Colon (tissue), 2 donors: ENCODE measurements around the gene MYO15A.

Source experiments
- FAIRE-seq: peaks from 2 replicates; lab custom pipeline; 2012; peaks lifted over from hg19 to GRCh38; lab: Jason Lieb, UNC
- donor health status: control.
- donor health status: control.

Gene MYO15A

DNA sequence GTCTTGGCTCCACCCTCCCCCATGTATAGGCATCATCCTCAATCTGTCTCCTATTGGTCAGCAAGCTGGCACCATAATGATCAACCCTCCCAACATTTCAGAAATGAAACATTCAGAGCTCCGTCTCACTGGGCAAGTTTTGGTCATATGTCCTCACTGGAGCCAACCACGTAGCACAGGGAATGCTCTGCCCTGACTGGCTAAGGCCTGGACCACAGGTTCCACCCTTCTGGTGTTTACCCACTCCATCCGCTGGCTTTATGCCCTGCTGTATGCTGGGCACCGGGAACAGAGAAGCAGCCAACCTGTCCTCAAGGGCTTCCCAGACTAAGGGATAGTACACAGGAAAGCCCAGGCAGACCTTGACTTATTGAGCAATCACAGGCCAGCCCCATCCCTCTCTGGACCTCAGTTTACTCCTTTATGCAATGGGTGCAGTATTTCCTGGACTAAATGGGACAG is 20.5 kb downstream of the MYO15A start:
- FAIRE-seq, result no peak

DNA sequence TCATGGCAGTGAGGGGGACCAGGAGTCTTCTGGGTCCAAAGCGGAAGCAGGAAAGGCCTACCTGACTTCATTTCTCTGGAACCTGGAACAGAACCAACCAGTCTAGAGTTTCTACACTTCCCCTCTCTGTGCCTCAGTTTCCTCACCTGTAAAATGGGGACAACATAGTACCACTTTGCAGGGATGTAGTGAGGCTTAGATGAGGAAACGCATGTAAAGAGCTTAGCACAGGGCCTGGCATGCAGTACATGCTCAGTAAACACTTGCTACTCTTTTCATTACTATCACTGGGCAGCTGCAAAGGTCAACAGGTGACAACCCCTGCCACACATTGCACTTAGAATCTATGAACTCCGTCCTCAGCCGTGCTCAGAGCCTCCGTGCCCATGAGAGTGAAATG is 24.2 kb downstream of the MYO15A start:
- no peak for FAIRE-seq

DNA sequence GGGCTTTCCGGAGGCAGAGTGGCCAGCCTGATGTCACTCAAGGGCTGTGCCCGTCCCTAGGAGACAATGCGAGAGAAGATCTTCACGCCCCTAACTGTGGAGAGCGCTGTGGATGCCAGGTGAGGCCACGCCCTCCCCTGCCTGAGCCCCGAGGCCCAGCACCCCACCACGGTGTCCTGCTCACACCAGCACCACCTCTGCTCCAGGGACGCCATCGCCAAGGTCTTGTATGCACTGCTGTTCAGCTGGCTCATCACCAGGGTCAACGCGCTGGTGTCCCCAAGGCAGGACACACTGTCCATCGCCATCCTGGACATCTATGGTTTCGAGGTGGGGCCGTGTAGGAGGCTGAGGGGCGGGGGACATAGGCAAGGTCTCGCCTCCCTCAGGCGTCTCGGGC is 27.8 kb downstream of the MYO15A start:
- FAIRE-seq, result no peak

DNA sequence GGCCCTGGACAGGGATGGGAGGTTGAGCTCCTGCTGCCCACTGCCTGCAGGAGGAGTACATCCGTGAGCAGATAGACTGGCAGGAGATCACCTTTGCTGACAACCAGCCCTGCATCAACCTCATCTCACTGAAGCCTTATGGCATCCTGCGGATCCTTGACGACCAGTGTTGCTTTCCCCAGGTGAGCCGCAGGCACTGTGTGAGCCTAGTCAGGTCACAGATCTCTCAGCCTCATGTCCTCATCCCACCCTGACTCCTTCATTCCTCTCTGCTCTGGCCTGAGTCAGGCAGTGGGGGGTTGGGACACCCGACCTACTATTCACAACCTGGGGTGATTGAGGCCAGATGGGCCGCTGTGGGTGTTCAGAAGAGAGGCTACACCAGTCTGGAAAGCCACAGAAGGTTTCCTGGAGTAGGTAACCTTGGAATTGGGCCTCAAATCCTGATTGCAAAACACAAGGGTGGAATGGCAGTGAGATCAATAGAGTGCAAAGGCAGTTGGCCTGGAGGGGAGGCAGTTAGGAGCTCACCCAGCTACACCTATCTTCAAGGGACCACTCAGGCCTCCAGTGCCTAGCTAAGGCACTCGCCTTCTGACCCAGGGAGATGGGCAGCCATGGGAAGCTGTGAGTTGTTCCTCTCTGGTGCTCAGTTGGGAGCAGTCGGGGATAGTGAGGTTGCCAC is 29.7 kb downstream of the MYO15A start:
- FAIRE-seq, result no peak

DNA sequence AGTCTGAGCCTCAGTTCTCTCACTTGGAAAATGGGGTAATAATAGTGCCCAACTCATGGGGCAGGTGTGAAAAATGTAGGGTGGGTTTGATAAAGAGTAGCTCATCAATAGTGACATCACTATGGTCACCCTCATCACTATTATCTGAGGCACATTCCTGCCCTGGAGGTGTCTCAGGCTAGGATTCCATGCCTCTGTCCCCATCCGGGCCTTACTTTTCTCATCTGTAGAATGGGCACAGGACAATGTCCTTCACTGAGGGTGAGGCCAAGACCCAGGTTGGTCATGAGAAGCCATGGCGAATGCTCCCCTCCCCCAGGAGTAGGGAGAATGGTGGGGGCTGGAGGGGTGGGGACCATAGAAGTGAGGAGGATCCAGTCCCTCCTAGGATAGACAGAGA is 30.5 kb downstream of the MYO15A start:
- no peak for FAIRE-seq

DNA sequence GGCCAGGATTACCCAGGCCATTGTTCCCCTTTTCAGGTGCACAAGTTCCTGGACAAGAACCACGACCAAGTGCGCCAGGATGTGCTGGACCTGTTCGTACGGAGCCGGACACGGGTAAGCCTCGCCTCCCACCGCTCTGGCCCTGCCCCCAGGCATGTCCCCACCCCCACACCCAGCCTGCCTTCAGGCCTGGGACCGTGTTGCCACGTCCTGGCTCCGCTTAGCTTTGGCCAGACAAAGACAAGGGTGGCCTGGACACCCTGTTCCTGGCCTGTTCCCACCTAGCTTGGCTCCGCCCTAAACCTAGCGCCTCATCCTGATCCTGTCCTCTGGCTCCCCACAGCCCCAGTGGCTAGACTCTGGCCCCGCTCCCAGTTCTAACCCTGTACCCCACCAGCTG is 30.9 kb downstream of the MYO15A start:
- no peak for FAIRE-seq

DNA sequence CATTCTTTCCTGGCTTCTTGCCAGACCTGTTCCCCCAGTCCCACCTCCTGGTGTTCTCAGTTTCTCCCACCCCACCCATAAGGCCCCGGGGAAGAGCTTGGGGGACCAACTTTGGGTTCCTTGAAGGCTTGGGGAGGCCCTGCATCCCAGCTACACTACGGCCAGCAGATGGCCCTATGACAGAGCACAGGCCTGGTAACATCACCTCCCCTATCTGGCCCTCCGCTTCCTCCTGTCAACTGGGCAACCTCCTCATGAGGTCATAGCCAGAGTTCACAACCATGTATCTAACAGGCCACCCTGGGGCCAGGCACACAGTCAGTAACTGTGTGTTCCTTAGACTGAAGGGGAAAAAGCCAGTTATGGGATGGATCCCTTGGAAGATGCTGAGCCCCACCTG is 31.4 kb downstream of the MYO15A start:
- no peak for FAIRE-seq

DNA sequence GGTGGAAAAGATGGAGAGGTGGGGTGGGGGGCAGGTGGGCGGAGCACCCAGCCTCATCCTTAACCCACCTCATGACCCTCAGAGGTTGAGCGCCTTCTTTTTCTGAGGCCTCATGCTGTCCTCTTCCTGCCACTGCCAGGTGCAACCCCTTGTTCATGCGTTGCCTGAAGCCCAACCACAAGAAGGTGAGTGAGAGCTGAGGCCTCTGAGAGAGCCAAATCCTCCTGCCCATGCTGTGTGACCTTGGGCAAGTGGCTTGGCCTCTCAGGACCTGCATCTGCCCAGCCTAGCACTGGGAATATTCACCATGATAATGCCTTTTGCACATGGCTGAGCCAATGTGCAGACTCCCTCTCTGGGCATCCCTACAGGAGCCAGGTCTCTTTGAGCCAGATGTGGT is 32.1 kb downstream of the MYO15A start:
- no peak for FAIRE-seq

DNA sequence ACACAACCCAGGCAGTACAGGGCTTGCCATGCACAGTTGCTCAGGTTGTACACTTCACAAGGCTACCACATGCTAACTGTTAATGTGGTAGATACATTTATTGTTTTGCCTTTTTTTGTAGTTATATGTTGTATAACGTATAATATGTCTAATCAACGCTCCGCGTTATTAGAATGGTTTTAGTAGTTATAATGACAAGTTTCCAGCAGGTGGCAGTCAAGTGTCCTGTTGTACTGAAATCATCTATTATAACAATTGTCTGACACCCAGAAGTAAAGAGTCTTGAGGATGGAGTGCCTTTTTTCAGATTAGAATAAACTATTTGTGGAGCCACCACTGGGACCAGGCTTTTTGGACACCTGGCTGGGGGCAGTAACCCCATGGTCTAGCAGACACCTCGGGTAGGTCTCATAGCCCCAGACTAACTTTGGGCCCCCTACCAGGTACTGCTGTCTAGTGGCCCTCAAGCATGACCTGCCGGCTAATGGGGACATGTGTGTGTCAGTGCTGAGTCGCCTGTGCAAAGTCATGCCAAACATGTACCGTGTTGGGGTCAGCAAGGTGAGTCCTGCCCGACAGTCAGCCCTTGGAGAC is 32.8 kb downstream of the MYO15A start:
- no peak for FAIRE-seq

DNA sequence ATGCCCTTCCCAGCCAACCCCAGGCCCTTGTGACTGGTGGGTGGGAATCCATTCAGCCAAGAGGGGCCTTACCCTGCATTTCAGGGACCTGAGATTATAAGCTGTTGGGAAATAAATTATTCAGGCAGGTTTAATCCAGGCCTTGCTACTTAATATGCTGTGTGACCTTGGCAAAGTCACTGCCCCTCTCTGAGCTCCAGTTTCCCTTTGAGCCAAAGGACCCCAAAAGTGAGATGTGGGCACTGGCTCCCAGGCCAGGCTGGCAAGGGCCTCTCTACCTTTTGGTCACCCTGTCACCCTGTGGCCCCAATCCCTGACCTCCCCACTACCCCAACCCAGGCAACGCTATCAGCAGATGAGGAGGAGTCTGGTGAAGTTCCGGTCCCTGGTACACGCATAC is 33.9 kb downstream of the MYO15A start:
- no peak for FAIRE-seq

DNA sequence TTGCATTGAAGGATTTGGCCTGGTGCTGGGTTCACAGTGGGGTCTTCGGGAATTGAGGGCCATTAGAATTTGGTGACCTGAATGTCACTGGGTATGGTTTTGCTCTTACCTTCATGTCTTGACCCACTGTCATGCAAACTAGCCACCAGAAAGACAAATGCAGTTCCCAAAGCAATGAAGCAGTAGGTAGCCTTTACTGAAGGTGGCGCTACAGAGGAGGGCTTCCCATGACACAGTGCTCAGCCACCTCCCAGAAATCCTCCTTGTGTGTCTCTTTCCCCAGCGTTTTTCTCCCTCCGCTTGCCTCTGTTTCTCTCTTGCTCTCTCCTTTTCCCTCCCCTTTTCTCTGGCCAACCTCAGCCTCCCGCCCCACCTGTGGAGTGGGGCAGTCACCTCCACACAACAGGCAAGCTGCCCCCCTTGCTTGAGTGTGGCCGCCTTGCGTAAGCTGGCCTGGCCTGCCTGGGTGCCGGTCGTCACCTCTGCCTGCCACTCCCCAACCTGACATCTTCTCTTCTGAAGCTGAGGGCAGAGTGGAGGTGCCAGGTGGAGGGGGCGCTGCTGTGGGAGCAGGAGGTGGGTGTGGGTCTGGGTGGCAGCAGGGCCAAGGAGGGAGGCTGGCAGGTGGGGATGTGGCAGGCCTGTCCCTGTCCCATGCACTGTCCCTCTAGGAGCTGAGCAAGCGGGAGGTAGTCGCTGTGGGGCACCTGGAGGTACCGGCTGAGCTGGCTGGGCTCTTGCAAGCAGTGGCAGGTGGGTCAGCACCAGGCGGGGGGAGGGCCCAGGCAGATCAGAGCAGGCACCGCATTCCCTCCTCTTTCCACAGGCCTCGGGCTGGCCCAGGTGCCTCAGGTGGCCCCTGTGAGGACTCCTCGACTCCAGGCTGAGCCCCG is 34.7 kb downstream of the MYO15A start:
- FAIRE-seq, result no peak

DNA sequence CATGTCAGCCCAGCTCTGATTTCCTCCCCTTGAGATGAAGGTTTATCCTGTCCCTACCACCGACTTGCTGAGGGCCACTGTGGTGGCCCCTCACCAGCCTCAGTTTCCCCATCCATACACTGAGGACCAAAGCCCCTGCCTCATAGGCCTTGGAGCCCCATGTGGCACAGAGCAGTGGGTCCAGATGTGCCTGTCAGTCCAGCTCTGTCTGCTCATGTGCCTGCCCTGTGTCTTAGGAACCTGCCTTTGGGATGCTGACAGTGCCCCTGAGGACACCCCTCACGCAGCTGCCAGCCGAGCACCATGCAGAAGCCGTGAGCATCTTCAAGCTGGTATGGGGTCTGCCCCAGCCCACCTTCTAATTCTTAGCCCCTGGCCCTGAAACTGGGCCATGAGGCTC is 35.7 kb downstream of the MYO15A start:
- no peak for FAIRE-seq

DNA sequence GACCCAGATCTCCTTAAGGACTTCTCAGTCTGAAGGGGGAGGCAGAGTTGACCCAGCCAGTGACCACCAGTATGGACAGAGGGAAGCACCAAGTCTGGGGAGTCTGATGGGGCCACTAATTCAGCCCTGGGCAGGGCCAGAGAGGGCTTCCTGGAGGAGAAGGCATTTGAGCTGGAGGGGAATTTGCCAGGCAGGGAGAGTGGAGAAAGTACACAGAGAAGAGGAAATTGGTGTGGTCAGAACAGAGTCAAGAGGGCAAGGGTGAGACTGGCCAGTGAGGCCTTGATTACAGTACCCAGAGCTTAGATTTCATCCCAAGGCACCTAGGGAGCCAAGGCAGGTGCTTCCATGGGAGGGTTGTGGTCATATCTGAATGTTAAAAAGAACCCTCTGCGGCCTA is 36.3 kb downstream of the MYO15A start:
- no peak for FAIRE-seq

DNA sequence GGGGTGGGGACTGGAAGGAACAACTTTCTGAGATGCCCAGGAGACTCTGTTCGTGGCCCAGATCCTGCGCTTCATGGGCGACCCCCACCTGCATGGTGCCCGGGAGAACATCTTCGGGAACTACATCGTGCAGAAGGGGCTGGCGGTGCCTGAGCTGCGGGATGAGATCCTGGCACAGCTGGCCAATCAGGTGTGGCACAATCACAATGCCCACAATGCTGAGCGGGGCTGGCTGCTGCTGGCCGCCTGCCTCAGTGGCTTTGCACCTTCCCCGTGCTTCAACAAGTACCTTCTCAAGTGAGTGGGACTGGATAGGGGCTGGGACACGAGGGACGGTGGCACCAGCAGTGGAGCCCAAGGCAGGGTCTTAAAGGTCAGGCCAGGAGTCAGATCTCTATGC is 37.3 kb downstream of the MYO15A start:
- no peak for FAIRE-seq

DNA sequence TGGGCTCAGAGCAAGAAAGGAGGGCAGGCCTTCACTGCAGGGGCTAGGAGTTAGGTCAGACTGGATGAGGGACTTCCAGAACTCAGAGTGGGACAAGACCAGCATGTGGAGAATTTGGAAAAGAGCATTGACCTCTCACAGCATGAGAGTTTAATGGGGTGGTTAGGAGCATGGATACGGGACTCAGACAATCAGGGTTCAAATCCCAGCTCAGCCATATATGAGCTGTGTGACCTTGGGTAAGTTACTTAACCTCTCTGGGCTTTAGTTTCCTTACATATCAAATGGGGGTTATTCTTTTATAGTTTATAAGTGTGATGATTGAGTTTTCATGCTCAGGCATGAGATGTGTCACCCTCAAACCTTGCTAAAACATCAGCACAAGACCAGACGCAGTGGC is 37.7 kb downstream of the MYO15A start:
- no peak for FAIRE-seq

DNA sequence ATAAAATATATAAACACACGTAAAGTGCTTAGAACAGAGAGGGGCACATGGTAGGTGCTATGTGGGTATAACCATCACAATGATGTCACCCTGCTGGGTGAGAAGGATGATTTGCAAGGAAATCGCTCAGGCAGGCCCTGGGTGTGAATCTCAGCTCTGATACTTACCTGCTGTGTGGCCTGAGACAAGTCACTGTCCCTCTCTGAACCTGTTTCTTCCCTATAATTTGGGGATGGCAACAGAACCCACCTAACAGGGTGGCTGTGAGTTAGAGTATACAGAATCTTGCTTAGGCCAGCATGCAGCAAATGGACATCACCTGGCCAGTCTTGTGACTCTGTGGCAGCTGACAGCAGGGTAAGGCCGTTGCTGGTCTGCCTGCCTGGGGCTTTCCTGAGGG is 38.4 kb downstream of the MYO15A start:
- no peak for FAIRE-seq

DNA sequence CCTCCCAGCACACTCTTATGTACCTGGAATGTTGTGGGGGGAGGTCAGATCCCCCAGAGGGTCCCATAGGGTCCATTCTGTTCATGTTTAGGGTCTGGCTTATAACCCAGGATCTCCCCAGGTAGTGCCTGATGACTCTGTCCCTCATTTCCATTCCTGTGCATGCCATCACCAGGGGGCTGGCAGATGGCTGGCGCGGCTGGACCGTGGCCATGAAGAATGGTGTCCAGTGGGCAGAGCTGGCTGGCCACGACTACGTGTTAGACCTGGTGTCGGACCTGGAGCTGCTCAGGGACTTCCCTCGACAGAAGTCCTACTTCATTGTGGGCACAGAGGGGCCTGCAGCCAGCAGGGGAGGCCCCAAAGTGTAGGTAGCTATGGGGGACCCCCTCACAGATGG is 40.0 kb downstream of the MYO15A start:
- FAIRE-seq, result no peak

DNA sequence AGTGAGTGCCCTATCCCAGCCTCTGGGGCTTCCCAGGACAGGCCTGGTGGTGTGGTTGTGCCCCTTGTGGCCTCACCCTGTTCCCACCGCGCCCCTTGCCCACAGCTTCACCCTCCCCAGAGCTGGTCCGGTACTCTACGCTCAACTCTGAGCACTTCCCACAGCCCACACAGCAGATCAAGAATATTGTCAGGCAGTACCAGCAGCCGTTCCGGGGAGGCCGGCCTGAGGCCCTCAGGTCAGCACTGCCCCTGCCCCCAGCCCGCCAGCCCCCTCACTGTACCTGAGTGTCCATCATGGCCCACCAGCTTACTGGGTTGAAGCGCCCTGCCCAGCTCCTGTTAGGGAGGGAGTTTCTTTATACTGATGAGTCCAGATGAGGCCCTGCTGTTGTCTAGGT is 42.7 kb downstream of the MYO15A start:
- no peak for FAIRE-seq

DNA sequence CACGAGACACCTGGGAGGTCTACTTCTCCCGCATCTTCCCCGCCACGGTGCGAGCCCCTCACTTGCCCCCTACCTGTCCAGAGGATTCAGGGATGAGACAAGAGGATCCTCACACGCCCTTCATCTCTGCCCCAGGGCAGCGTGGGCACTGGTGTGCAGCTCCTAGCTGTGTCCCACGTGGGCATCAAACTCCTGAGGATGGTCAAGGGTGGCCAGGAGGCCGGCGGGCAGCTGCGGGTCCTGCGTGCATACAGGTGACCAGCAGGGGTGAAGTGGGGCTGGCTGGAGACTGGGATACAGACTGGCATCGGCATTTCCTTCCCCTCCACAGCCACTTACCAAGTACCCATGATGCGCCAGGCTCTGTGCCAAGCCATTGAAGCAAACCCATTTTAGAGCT is 46.6 kb downstream of the MYO15A start:
- FAIRE-seq, result no peak

DNA sequence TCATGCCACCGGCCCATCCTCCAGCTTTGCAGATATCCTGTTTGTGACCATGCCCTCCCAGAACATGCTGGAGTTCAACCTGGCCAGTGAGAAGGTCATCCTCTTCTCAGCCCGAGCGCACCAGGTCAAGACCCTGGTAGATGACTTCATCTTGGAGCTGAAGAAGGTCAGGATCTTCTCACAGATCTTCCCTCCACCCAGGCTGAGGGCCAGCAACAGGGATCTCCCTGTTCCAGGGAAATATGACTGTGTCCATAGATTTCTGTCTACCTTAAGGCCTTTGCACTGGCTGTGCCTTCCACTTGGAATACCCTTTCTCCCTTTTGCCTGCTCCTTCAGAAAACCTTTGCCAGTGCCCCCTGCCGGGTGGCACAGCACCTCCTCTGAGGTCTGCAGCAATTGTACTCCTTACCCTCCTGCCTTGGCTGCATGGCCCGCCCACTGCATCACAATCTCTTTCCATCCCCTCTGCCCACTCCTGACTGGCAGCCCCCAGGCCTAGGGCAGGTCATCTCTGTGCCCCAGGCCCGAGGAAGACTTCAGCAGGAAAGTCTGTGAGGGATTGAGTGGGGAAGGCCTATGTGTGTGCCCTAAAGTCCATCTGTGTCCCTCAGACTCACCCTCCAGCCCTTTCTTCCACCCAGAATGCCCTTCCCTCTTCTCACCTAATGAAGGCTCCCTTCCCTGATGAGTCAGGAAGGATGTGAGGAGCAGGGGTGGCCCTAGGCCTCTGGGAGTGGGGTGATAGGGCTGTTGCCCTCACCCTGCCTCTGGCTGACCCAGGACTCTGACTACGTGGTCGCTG is 47.8 kb downstream of the MYO15A start:
- no peak for FAIRE-seq

DNA sequence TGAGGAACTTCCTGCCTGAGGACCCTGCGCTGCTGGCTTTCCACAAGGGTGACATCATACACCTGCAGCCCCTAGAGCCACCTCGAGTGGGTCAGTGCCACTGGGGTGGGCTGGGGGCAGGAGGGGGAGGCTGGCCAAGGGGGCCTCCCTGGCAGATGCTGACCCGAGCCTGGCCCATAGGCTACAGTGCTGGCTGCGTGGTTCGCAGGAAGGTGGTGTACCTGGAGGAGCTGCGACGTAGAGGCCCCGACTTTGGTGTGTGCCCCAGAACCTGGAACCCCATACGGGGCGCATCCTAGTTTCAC is 48.4 kb downstream of the MYO15A start:
- FAIRE-seq, result no peak

DNA sequence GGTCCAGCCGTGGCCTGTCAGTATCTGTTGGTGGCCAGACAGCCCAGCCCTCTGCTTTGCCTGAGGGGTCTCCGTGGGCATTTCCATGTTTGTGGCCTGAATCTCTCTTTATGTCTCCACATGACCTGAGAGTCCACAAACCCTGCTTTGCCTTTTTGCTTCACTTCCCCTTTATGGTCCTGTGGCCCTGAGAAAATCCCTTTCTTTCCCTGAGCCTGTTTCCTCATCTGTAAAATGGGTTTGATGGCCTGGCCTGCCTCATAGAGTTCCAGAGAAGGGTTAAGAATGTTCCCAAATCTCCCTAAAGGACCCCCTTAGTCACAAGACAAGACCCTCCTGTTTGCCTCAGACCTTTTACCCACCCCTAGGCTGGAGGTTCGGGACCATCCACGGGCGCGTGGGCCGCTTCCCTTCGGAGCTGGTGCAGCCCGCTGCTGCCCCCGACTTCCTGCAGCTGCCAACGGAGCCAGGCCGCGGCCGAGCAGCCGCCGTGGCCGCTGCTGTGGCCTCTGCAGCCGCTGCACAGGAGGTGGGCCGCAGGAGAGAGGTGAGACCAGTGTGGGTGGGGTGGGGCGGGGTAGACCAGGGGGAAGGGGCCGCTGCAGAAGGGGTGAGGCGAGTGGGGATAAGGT is 48.9 kb downstream of the MYO15A start:
- no peak for FAIRE-seq
